K562 (cell line): ENCODE measurements around the gene CTRL. TPM values are rescaled to one million over a fixed set of nuclear protein-coding genes. Genes with fewer than 3 reads are reported as not detected.

Experiments used
- ATF2 ChIP-seq: sonication (generic); formaldehyde crosslinking; IDR thresholded peaks from 2 replicates; pipeline ENCODE4 v1.8.1; 2022; ENCODE audit warnings: missing genetic modification reagents
- BCLAF1 ChIP-seq, 2 experiments: fragments of 450-650 bp in 1 of 2; IDR thresholded peaks; 2 replicates each; pipeline ENCODE4 v1.6.1; 2011 to 2017; ENCODE audit warnings: low read depth in 2 of 2, antibody characterized with exemption in 1 of 2, borderline replicate concordance in 1 of 2, low read length in 1 of 2, mild to moderate bottlenecking in 1 of 2, mixed read lengths in 1 of 2; ENCODE audit not compliant: control insufficient read depth in 1 of 2
- CBX5 ChIP-seq: IDR thresholded peaks from 2 replicates; pipeline ENCODE4 v1.6.1; 2014; ENCODE audit warnings: low read depth, borderline replicate concordance
- CHD1 ChIP-seq: fragments of 200-600 bp; sonication (generic); IDR thresholded peaks from one replicate; pipeline ENCODE4 v1.6.1; 2012; ENCODE audit warnings: mild to moderate bottlenecking, moderate library complexity, low read length, inconsistent platforms
- CREB1 ChIP-seq, 2 experiments: sonication (generic) in 1 of 2; formaldehyde crosslinking in 1 of 2; IDR thresholded peaks; 2 replicates each; pipeline versions ENCODE4 v1.6.1 to v1.8.0; 2012 to 2022; ENCODE audit warnings: inconsistent platforms in 1 of 2, mild to moderate bottlenecking in 1 of 2, missing genetic modification reagents in 1 of 2, moderate library complexity in 1 of 2
- CREM ChIP-seq: IDR thresholded peaks from 2 replicates; pipeline ENCODE4 v1.6.1; 2014; ENCODE audit warnings: antibody characterized with exemption, low read depth
- EP400 ChIP-seq: fragments of 450-650 bp; IDR thresholded peaks from 2 replicates; pipeline ENCODE4 v1.6.1; 2017; ENCODE audit warnings: antibody characterized with exemption, mild to moderate bottlenecking, moderate library complexity
- ETS1 ChIP-seq: conservative IDR thresholded peaks from 2 replicates; pipeline ENCODE4 v1.6.1; 2011; ENCODE audit warnings: low read depth, mild to moderate bottlenecking, low read length; ENCODE audit not compliant: control insufficient read depth
- HMGN3 ChIP-seq: IDR thresholded peaks from 2 replicates; pipeline ENCODE4 v1.6.1; 2011; ENCODE audit warnings: borderline replicate concordance, low read depth, mild to moderate bottlenecking, mixed read lengths, low read length; ENCODE audit not compliant: insufficient read length; ENCODE audit errors: extremely low read depth
- ID3 ChIP-seq, 2 experiments: fragments of 250-450 bp in 1 of 2; fragments of 450-650 bp in 1 of 2; sonication (Bioruptor Pico) in 1 of 2; IDR thresholded peaks; 2 replicates each; pipeline versions ENCODE4 v1.6.1 to v1.8.0; 2016 to 2021; ENCODE audit warnings: mild to moderate bottlenecking in 2 of 2, moderate library complexity in 2 of 2, missing compliant biosample characterization in 1 of 2, missing genetic modification characterization in 1 of 2
- NKRF ChIP-seq: fragments of 450-650 bp; IDR thresholded peaks from 2 replicates; pipeline ENCODE4 v1.6.1; 2016; ENCODE audit warnings: borderline replicate concordance
- NR3C1 ChIP-seq: sonication (generic); formaldehyde crosslinking; IDR thresholded peaks from 2 replicates; pipeline ENCODE4 v1.8.1; 2022; ENCODE audit warnings: missing genetic modification reagents
- PHF20 ChIP-seq: fragments of 450-650 bp; IDR thresholded peaks from 2 replicates; pipeline ENCODE4 v1.6.1; 2018; ENCODE audit not compliant: partially characterized antibody
- POLR2H ChIP-seq: IDR thresholded peaks from 2 replicates; pipeline ENCODE4 v1.6.1; 2016; ENCODE audit warnings: missing genetic modification characterization, low read depth, mild to moderate bottlenecking, control low read depth, missing compliant biosample characterization, moderate library complexity
- ZKSCAN8 ChIP-seq: fragments of 200-800 bp; sonication (Bioruptor generic); IDR thresholded peaks from 2 replicates; pipeline ENCODE4 v1.6.1; 2016; ENCODE audit warnings: missing genetic modification characterization, missing compliant biosample characterization
- ZNF212 ChIP-seq: fragments of 450-650 bp; formaldehyde crosslinking; IDR thresholded peaks from 2 replicates; pipeline ENCODE4 v1.4.0; 2020; ENCODE audit warnings: mild to moderate bottlenecking
- ZNF77 ChIP-seq: fragments of 250-450 bp; sonication (Bioruptor Pico); IDR thresholded peaks from 2 replicates; pipeline ENCODE4 v1.5.0; 2020
- polyA plus RNA-seq, 8 experiments: library from polyadenylated mRNA; depleted of rRNA in 4 of 8; stranded (reverse) in 5 of 8; unstranded in 3 of 8; fragments of >200 nt; fragmentation: Nextera tagmentation in 2 of 8; fragmentation: Illumina TruSeq in 1 of 8; extraction: Ambion mirVana in 2 of 8; extraction: Trizol in 1 of 8; gene quantifications; 2 replicates each; pipeline versions ENCODE4 v1.2.1 to v1.2.3, GENCODE V29; 2011 to 2014; ENCODE audit warnings: inconsistent platforms in 1 of 8, missing spikeins in 1 of 8
- total RNA-seq, 7 experiments: library from RNA; depleted of rRNA in 6 of 7; stranded (reverse); fragments of >200 nt in 6 of 7; fragmentation: Illumina TruSeq in 2 of 7; extraction: Trizol in 2 of 7; gene quantifications; 2 replicates each; pipeline versions ENCODE4 v1.2.1 to v1.2.3, GENCODE V29; 2011 to 2021; ENCODE audit warnings: low replicate concordance in 1 of 7

The CTRL gene
- total and polyA plus RNA-seq, 9 of the 15 experiments (the other 6 are each of a cell fraction or from before 2014, with no cell fraction given) = 1.4 to 5.6 (median 2.5) TPM

- TF ChIP-seq CREB1 (IDR thresholded peaks at IDR 0.05) (peak; percentile 98), CREB1 (CRISPR knock-in tag; IDR thresholded peaks at IDR 0.05) (peak; percentile 95), HMGN3 (peak; percentile 59), ETS1 (peak; percentile 46; the same call in 1 of the 2 replicates), CHD1 (peak; percentile 63), ID3 (CRISPR knock-in tag; IDR thresholded peaks at IDR 0.05) (no peak), ID3 (tag; IDR thresholded peaks at IDR 0.05) (0 out of 2 replicates have a peak, but pooled peaks have one; percentile 48), CBX5 (no peak), BCLAF1 (IDR thresholded peaks at IDR 0.05; ENCODE audit: borderline replicate concordance in 1 of 2, control insufficient read depth in 1 of 2, low read depth in 2 of 2, low read length in 1 of 2) (no peak), PHF20 (peak; percentile 82), POLR2H (tag) (peak; percentile 69), ZNF77 (CRISPR knock-in tag) (no peak), EP400 (peak; percentile 11; the same call in 1 of the 2 replicates), ZKSCAN8 (no peak), ZNF212 (CRISPR knock-in tag) (peak; percentile 49; the same call in 1 of the 2 replicates), ATF2 (peak; percentile 82), CREM (peak; percentile 98), NR3C1 (peak; percentile 90; the same call in 1 of the 2 replicates), NKRF (peak; percentile 69; the same call in 1 of the 2 replicates)
These were observed 38.5 kb downstream of the CTRL start, which contains the start of gene PSKH1 (continued) for GRCh38 chr16:67892899-67893742.
